Fibroblast of villous mesenchyme (primary cell): ENCODE results near the gene LRRC8D. TPM values are rescaled to one million over a fixed set of nuclear protein-coding genes. Genes with fewer than 3 reads are reported as not detected.

ENCODE experiments used
- DNase-seq: peaks from one replicate; pipeline ENCODE4 v3.0.0-alpha.2; 2010; ENCODE audit warnings: low read depth
- H3K4me3 ChIP-seq: 2 replicates; pipeline ENCODE4 v1.5.1; 2011; ENCODE audit warnings: low read depth, mild to moderate bottlenecking, low read length
- total RNA-seq: library from RNA; depleted of rRNA; stranded (reverse); fragments of >200 nt; gene quantifications from 2 replicates; pipeline ENCODE4 v1.2.3, GENCODE V29; 2012
- TF ChIP-seq, protein P1 (sequence below): IDR thresholded peaks from 2 replicates; pipeline ENCODE4 v1.5.1; 2012; ENCODE audit warnings: low read depth, mild to moderate bottlenecking, low read length; ENCODE audit not compliant: insufficient read depth

The LRRC8D gene
- total RNA-seq, 1 donor: 58.7 TPM

DNA sequence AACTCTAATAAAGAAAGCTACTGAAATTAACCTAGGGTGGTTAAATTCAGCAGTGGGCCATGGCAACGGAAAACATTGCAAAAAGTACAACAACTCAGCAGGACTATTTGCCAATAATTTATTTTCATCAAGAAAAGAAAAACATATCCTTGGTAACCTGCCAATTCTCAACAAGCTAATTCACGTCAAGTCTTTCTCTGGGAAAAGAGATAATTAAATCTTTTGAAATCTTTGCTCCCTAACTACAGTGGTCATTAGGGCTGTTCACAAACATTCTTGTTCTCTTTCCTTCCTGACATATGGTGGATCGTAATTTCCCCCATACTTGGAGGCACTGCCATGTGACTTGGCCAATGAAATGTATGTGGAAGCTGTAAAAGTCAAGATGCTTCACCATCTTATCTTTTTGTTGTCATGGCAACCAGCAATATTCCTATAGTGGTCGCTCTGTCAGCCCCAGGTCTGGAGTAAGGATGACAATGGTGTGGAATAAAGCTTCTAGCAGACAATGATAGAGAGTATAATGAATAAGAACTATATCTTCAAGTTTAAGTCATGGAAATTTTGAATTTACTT is 144.4 kb downstream of the LRRC8D start:
- no peak overlapping the region for H3K4me3 ChIP-seq
- TF ChIP-seq, protein P1, sequence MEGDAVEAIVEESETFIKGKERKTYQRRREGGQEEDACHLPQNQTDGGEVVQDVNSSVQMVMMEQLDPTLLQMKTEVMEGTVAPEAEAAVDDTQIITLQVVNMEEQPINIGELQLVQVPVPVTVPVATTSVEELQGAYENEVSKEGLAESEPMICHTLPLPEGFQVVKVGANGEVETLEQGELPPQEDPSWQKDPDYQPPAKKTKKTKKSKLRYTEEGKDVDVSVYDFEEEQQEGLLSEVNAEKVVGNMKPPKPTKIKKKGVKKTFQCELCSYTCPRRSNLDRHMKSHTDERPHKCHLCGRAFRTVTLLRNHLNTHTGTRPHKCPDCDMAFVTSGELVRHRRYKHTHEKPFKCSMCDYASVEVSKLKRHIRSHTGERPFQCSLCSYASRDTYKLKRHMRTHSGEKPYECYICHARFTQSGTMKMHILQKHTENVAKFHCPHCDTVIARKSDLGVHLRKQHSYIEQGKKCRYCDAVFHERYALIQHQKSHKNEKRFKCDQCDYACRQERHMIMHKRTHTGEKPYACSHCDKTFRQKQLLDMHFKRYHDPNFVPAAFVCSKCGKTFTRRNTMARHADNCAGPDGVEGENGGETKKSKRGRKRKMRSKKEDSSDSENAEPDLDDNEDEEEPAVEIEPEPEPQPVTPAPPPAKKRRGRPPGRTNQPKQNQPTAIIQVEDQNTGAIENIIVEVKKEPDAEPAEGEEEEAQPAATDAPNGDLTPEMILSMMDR: no peak
- DNase-seq: peak; percentile 76

DNA sequence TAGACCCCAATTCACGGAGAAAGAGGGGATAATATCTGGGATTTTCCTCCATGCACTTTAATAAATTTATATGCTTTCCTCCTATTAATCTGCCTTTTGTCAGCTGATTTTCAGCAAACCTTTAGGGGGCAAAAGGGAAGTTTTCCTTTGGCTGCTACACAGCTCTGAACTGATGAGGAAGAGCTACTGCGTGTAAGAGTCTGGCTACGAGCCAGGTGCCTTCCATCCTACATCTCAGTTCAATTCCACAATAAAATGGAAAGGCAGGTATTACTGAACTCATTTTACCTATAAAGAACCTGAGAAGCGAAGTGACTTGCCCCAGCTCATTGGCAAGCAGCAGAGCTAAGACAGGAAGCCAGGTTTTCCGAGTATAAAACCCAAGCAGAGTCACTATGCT is 145.8 kb downstream of the LRRC8D start:
- TF ChIP-seq, protein P1: no peak
- DNase-seq: no peak
- no peak overlapping the region for H3K4me3 ChIP-seq

DNA sequence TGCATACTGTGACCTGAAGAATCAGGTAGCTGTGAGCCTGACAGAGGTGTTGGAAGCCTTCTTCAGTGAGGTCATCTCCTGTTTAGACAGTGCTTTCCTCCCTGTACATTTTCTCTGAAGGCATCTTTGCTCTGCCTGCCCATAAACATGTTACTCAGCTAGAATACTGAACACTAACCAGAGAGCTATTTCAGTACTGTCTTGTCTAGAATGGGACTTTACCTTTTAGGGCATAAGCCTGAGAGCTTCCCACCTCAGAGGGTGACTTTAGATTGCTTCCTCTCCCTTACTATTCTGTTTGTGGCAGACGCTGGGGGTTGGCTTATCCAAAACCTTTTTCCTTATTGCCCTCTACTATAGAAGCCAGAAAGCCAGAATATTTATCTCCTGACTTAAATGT is 150.8 kb downstream of the LRRC8D start:
- DNase-seq: no peak
- TF ChIP-seq, protein P1: no peak
- no peak overlapping the region for H3K4me3 ChIP-seq

DNA sequence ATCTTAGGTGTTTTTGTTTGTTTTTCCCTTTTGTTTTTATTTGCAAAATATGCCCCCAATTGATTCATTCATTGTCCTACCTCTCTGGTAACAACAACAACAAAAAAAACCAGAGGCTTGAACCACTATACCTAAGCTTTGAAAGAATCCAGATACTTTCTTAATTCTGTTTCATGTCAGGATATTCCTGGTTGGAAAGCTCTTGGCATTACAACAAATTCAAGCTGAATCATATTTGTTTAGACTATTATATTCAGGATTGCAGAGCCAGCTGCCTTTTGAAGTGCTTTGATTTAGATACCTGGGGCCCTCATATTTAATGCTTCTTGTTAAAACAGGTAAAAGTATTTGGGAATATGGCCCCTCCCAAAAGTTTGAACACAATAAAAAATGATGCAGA is 151.2 kb downstream of the LRRC8D start:
- TF ChIP-seq, protein P1: no peak
- no peak overlapping the region for H3K4me3 ChIP-seq
- DNase-seq: no peak

DNA sequence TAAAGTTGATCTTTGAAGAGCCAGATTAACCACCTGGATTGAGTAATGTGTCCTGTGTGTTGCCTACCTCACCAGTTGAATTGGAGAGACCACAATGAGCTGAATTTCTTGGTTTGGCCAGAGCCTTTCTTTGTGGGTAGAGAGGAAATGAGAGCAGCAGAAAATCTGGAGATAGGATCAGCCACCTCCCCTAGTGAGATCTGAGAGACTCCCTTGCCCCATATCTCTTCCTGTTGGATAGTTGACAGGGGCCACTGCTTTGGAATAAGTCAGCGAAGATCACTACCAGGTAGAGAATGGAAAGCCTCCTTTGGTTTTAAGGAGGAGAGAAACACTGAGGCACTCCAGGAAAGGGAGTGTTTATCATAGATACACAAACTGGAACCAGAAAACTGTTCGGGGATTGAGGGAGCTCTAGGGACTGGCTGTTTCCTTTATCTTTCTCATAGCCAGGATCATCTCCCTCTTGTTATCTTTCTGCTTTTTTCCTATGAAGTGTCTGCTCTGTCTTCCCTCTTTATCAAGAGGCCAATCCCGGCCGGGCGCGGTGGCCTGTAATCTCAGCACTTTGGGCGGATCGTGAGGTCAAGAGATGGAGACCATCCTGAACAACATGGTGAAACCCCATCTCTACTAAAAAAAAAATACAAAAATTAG is 152.8 kb downstream of the LRRC8D start:
- no peak for DNase-seq
- TF ChIP-seq, protein P1: no peak
- H3K4me3 ChIP-seq: no peak overlapping the region

DNA sequence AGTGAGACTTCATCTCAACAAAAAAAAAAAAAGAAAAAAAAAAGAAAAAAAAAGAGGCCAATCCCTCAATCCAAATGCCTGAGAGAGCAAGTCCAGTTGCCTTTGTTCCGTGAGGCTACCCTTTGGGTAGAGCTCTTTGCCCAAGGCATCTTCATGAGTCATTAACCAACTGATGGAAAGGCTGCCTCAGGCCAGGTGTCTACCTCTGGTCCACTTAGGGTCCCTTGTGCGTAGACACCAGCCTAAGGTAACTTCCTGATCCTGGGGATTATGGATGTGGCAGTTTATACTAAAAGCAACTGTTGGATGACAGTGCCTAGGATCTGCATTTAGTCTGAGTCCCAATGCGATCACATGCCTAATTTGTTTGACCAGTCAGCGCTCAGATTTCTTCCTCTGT is 153.4 kb downstream of the LRRC8D start:
- TF ChIP-seq, protein P1: no peak
- no peak for DNase-seq
- no peak overlapping the region for H3K4me3 ChIP-seq
